GM12874 (cell line): ENCODE results near the gene PGAP6.

Source experiments
- CTCF ChIP-seq: IDR thresholded peaks from 2 replicates; pipeline ENCODE4 v1.5.1; 2011; ENCODE audit warnings: low read depth, mild to moderate bottlenecking, control low read depth, low read length, moderate library complexity; ENCODE audit not compliant: insufficient read depth

Gene PGAP6, protein sequence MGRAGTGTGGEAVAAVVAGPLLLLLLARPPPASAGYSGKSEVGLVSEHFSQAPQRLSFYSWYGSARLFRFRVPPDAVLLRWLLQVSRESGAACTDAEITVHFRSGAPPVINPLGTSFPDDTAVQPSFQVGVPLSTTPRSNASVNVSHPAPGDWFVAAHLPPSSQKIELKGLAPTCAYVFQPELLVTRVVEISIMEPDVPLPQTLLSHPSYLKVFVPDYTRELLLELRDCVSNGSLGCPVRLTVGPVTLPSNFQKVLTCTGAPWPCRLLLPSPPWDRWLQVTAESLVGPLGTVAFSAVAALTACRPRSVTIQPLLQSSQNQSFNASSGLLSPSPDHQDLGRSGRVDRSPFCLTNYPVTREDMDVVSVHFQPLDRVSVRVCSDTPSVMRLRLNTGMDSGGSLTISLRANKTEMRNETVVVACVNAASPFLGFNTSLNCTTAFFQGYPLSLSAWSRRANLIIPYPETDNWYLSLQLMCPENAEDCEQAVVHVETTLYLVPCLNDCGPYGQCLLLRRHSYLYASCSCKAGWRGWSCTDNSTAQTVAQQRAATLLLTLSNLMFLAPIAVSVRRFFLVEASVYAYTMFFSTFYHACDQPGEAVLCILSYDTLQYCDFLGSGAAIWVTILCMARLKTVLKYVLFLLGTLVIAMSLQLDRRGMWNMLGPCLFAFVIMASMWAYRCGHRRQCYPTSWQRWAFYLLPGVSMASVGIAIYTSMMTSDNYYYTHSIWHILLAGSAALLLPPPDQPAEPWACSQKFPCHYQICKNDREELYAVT

DNA sequence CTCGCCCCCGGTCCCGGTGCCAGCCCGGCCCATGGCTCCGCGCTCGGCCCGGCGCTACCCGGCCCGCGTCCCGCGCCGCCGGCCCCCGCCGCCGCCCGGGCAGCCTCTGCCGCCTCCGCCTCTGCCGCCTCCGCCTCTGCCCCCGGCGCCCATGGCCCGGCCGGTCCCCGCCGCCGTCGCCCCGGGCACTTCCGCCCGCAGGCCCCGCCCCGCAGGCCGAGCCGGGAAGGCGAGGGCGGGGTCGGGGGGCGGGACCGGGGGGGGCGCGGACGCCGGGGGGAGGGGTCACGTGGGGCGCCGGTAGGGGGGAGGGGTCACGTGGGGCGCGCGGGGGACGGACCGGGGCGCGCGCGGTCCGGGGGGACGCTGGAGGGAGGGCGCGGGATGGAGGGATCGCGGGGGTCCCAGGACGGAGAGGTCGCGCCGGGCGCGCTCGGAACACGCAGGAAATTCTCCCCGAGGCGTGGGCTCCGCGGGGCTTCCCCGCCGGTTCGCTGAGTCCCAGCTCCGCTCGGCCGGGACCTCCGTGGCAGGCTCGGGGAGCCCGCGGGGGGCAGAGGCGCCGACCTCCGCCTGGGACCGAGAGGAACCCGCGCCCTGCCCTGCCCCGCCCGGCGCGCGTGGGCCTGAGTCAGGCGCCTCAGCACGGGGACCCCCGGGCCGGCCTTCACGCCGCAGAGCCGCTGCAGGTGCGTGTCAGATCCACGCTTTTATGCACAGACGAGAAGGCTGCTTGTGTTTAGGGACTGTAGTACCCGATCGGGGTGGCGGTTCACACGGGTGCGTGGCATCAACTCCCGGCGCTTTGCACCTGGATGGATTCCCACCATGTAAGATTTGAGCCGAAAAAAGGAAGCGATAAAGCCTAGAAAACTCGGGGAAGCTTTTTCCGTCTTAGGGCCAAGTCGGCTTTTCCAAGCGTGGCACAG lies at the start of gene PGAP6:
TSS of gene PGAP6 (minus strand) at position 190 of the 929 bp plus-strand sequence. CDS start at position 33, 157 bp downstream.
- no peak for TF ChIP-seq CTCF

DNA sequence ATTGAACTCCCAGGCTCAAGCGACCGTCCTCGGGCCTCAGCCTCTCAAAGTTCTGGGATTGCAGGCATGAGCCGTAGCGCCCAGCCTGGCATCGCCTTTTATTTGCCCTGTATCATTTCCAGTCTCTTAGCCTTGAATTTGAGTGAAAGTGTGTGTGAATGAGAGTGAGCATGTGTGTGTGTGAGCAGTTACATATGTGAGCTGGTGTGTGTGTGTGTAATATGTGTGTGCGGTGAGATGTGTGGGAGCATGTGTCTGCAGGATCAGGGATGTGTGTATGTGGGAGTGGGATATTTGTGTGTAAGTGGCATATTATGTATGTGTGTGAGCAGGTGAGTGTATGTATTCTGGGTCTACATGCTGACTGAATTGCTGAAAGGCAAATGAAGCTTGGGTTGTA lies 49.1 kb upstream of the PGAP6 start:
- TF ChIP-seq CTCF = no peak

- no peak for TF ChIP-seq CTCF
These were observed 45.5 kb upstream of the PGAP6 start for GRCh38 chr16:427250-427649.

- TF ChIP-seq CTCF = no peak
These were observed 45.1 kb upstream of the PGAP6 start for GRCh38 chr16:426906-427249.

- no peak for TF ChIP-seq CTCF
These were observed 44.5 kb upstream of the PGAP6 start for GRCh38 chr16:426115-426905.

- no peak for TF ChIP-seq CTCF
These were observed 43.9 kb upstream of the PGAP6 start for GRCh38 chr16:425740-426114.
